ENCODE data around the gene EDIL3. TPM values are rescaled to one million over a fixed set of nuclear protein-coding genes. Genes with fewer than 3 reads are reported as not detected.

Gene EDIL3
- total RNA-seq, 6 experiments from 2014 or later = 3.0 to 52.7 (median 47.5) TPM

DNA sequence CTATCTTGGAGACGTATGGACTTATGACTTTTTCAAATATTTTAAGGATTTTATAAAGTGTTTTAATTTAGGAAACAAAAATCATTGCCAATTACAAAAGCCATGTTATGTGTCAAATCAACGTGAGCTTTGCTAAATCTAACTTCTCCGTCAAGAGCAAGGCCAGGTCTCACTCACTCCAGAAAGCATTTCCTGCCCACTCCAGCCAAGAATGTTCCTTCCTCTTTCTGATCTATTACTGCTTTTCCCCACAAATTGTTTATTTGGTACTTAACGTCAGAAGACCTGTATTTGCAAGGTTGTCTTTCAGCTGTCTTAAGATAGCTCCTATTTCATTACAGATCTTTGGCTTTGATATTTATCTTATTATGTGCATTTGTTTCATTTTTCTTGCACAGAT is 470.5 kb downstream of the EDIL3 start:
- Mint-ChIP-seq H3K36me3 (ENCODE audit: low read depth) (no peaks in the 10 kb centered on the region), H3K4me3 (no peak overlapping the region), H3K9me3 (peaks cover 5% of the 10 kb centered on the region; the same call in 1 of the 2 replicates), H3K27me3 (ENCODE audit: insufficient read depth) (no peaks in the 10 kb centered on the region), H3K4me1 (ENCODE audit: low read depth) (peaks cover 24% of the 10 kb centered on the region; the same call in 1 of the 2 replicates), H3K27ac (no peak overlapping the region)
- DNase-seq = no peak
- TF ChIP-seq, protein P1, sequence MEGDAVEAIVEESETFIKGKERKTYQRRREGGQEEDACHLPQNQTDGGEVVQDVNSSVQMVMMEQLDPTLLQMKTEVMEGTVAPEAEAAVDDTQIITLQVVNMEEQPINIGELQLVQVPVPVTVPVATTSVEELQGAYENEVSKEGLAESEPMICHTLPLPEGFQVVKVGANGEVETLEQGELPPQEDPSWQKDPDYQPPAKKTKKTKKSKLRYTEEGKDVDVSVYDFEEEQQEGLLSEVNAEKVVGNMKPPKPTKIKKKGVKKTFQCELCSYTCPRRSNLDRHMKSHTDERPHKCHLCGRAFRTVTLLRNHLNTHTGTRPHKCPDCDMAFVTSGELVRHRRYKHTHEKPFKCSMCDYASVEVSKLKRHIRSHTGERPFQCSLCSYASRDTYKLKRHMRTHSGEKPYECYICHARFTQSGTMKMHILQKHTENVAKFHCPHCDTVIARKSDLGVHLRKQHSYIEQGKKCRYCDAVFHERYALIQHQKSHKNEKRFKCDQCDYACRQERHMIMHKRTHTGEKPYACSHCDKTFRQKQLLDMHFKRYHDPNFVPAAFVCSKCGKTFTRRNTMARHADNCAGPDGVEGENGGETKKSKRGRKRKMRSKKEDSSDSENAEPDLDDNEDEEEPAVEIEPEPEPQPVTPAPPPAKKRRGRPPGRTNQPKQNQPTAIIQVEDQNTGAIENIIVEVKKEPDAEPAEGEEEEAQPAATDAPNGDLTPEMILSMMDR (IDR thresholded peaks at IDR 0.05) = no peak

DNA sequence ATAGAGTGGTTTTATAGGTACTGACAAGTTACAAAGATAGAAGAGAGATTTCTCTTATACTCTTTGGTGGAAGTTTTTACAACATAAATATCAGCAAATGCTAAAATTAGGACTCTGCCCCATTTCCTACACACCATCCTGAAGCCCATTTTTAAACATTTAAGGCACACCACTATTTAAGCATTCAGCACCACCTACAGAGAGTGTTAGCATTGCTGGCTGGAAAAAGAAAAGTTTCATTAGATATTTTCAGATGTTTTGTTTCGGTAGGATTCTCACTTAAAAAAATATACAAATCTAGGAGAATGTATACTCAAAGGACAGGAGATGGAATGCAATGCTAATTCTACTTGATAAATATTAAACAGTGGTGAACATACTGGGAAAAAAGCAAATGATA is 471.1 kb downstream of the EDIL3 start:
- no peak overlapping the region for H3K27ac Mint-ChIP-seq
- no peaks in the 10 kb centered on the region for H3K27me3 Mint-ChIP-seq (ENCODE audit: insufficient read depth)
- TF ChIP-seq, protein P1 (IDR thresholded peaks at IDR 0.05) = no peak
- H3K9me3 Mint-ChIP-seq = peaks cover 5% of the 10 kb centered on the region; the same call in 1 of the 2 replicates
- H3K36me3 Mint-ChIP-seq (ENCODE audit: low read depth) = no peaks in the 10 kb centered on the region
- H3K4me1 Mint-ChIP-seq (ENCODE audit: low read depth) = peaks cover 18% of the 10 kb centered on the region; the same call in 1 of the 2 replicates
- no peak for DNase-seq
- H3K4me3 Mint-ChIP-seq = no peak overlapping the region

DNA sequence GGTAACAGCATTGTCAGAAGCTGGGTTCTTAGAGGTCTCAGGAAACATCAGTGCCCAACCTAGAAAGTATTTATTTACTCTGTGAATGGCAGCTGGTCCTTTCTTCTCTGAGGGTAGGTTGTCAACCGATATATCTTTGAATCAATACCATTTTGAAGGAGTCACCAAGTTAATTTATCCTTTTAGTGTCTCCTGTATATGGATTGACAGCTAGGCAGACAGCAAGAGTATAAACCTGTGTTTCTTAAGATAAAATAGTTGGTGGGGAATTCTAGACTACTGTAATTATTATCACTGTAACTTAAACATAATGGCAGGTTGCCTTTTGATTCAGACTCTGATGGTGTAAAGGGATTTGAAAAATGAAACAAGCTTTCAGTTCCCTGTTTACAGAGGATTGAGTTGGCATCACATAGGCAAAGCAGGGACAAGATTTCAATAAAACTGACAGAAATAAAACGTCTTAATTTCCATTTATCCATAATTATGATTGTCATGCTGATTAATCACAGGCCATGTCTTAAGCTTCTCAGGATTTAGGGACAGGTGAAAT is 473.2 kb downstream of the EDIL3 start:
- H3K27me3 Mint-ChIP-seq (ENCODE audit: insufficient read depth) = no peaks in the 10 kb centered on the region
- no peak for DNase-seq
- H3K9me3 Mint-ChIP-seq = no peaks in the 10 kb centered on the region; the same call in 1 of the 2 replicates
- H3K36me3 Mint-ChIP-seq (ENCODE audit: low read depth) = no peaks in the 10 kb centered on the region
- TF ChIP-seq, protein P1 (IDR thresholded peaks at IDR 0.05) = no peak
- no peak overlapping the region for H3K27ac Mint-ChIP-seq
- H3K4me1 Mint-ChIP-seq (ENCODE audit: low read depth) = peaks cover 15% of the 10 kb centered on the region; the same call in 1 of the 2 replicates
- H3K4me3 Mint-ChIP-seq = no peak overlapping the region

DNA sequence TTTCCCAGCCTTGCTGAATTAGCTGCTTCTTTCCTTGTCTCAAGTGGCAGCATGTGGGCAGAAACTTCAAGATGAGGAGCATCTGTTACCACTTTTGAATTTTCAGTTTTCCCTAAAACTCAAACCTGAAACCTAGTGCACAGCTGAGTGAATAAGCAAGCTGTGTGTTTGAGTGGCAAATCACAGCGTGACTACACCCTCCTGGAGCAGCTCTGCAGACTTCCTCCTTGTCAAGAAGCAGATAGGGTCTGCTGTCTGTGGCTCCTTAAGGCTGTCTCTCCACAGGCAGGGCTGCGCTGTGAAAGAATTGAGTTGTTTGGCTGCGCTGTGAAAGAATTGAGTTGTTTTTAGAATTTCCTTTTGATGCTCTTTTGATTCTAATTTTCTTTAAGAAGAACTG is 484.4 kb downstream of the EDIL3 start:
- DNase-seq = no peak
- TF ChIP-seq, protein P1 (IDR thresholded peaks at IDR 0.05) = no peak
- no peaks in the 10 kb centered on the region for H3K27me3 Mint-ChIP-seq (ENCODE audit: insufficient read depth)
- no peaks in the 10 kb centered on the region for H3K36me3 Mint-ChIP-seq (ENCODE audit: low read depth)
- H3K4me3 Mint-ChIP-seq = no peak overlapping the region
- peaks cover 8% of the 10 kb centered on the region for H3K9me3 Mint-ChIP-seq
- no peak overlapping the region for H3K27ac Mint-ChIP-seq
- peaks cover 24% of the 10 kb centered on the region; the same call in 1 of the 2 replicates for H3K4me1 Mint-ChIP-seq (ENCODE audit: low read depth)

DNA sequence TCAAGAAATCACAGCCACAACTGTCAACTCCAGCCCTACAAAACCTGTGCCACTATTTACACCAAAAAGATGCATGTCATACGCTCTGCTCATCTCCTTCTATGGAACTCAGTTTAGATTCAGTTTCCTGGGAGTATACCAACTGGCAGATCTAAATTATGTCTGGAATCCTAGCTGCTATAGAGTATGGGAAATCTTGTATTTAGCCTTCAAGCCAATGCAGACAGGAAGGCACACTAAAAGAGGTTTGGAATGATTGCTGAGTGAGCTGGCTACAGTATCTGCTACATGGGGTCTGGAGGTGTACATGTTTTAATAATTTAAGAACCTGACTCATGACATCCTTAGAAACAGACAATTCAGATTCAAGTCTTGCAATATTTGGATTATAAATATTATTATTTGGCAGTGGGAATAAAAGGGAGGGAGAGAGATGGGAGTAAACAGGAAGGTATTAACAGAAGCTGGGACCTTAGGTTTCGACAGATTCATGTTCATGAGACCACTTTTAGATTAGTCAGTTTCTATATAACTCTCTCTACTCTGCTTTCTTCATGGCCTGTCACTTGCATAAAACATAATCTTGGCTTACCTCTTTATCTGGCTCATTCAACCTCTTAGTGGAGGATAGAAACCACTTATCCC is 485.2 kb downstream of the EDIL3 start:
- peaks cover 8% of the 10 kb centered on the region for H3K9me3 Mint-ChIP-seq
- H3K27ac Mint-ChIP-seq = peak overlapping the region; percentile 20; the same call in 1 of the 2 replicates
- TF ChIP-seq, protein P1 (IDR thresholded peaks at IDR 0.05) = no peak
- DNase-seq = no peak
- no peaks in the 10 kb centered on the region for H3K27me3 Mint-ChIP-seq (ENCODE audit: insufficient read depth)
- peaks cover 26% of the 10 kb centered on the region; the same call in 1 of the 2 replicates for H3K4me1 Mint-ChIP-seq (ENCODE audit: low read depth)
- H3K4me3 Mint-ChIP-seq = no peak overlapping the region
- no peaks in the 10 kb centered on the region for H3K36me3 Mint-ChIP-seq (ENCODE audit: low read depth)

All from HFFc6 (cell line).